ENCODE results near the gene VAT1L.

- TF ChIP-seq CTCF (IDR thresholded peaks at IDR 0.05): no peak
- no peak for TF ChIP-seq POLR2A (IDR thresholded peaks at IDR 0.05)
Measured at GRCh38 chr16:77834635-77835540, 46.5 kb downstream of the VAT1L start.

Data from vagina (tissue), 2 donors.